ENCODE measurements around the gene GRIK4.
A peak's percentile ranks its signal among the peaks of the same experiment; 100 is the strongest.

GRIK4 gene

DNA sequence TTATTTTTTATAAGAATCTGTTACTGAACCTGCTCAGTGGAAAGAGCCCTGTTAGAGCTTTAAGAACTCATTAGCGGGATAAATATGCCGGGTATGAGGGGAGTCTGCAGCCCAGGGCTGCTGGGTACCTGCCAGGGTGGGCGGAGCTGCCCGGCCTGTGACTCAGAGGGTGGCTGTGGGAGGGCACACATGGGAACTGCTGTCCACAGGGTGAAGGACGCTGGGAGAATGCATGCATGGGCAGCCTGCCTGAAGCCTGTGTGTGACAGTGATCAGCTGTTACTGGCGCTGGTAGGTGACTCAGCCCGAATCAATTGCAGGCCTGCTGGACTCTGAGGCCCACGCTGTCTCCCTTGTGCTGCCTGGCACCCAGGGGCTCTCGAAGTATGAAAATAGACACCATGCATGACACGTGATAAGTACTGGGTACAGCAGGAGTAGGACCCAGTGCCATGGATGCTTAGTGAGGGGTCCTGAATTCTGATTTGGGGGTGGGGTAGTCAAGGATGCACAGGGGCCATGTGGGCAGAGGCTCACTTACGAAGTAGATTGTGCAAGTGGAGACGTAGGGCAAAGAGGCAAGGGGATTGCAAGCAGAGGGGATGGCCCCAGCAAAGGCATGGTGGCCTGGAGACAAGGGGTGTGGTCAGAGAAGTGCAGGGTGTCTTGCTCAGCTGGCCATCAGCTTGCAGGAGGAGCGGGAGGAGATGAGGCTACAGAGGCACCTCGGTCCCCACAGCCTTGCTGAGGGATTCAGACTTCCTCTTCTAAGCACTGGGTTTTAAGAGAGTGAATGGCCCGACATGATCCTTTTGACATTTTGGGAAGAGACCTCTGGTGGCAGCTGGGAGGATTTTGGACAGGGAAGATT, 36.5 kb downstream of the GRIK4 start:
- peak; percentile 66 for DNase-seq (ENCODE audit: low spot score)

DNA sequence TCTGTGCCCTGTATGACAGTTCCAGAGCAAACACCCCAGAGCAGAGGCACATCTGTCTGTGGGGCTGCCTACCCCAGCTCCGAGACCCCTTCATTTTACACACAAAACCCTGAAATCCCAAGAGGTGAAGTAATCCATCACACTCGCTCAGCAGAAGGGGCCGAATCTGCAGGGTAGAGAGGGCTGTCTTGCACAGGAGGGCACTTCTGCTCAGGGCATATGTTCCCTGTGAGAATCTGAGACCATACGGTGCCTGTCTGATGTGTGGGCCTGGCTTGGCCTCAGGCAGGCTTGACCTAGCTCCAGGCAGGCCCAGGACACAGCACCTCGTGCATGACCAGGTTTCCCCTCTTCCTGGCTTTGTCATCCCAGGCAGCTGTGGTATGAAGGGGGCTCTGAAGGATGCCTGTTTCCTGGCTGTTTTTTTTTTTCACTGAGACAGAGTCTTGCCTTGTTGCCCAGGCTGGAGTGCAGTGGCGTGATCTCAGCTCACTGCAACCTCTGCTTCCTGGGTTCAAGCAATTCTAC, 37.2 kb downstream of the GRIK4 start:
- no peak for DNase-seq (ENCODE audit: low spot score)

DNA sequence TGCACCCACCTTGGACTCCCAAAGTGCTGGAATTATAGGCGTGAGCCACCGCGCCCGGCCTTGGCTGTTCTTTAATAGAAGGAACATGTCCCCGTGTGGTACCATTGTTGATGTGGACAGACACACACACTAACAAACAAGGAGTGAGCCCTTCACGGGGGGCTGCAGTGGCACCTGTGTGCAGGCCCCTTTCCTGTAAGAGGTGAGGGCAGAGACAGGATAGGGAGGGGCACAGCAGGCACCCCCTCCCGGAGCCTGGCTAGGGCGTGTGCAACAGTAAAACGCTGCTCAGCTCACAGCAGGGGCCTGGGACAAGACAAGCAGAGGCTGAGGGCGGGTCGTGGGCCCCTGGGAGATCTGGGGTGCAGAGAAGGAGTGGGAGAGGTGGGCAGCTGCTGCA, 37.8 kb downstream of the GRIK4 start:
- no peak for DNase-seq (ENCODE audit: low spot score)

DNA sequence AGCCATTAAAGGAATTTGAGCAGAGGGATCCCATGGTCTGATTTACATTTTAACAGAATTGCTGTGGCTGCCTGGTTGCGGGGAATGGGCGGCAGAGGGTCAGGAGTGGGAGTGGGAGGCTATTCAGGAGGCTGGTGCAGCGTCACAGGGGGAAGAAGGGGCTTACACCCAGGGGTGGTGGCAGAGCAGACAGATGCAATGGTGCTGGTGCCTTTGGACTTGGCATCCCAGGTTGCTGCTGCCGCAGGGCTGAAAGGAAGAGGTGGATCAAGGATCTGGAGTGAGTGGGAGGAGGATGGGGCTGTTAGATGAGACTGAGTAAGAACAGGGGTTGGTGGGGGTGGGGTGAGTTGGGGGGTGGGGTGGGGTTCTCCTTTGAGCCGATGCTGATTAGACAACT, 38.5 kb downstream of the GRIK4 start:
- no peak for DNase-seq (ENCODE audit: low spot score)

DNA sequence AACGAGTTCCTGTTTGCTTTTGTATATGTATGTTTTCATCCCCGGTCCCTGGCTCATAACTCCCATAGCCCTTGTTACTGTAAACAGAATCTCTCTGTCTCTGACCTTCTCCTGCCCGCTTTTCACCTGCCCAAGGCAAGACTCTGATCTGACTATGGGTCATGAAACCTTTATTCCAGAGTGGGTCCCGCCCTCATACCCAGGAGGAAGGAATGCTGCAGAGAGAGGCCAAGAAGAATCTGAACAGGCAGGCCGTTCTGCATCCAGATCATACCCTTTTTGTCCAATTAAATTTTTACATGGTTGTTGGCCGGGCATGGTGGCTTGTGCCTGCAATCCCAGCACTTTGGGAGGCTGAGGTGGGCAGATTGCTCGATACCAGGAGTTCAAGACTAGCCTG, 39.6 kb downstream of the GRIK4 start:
- no peak for DNase-seq (ENCODE audit: low spot score)

DNA sequence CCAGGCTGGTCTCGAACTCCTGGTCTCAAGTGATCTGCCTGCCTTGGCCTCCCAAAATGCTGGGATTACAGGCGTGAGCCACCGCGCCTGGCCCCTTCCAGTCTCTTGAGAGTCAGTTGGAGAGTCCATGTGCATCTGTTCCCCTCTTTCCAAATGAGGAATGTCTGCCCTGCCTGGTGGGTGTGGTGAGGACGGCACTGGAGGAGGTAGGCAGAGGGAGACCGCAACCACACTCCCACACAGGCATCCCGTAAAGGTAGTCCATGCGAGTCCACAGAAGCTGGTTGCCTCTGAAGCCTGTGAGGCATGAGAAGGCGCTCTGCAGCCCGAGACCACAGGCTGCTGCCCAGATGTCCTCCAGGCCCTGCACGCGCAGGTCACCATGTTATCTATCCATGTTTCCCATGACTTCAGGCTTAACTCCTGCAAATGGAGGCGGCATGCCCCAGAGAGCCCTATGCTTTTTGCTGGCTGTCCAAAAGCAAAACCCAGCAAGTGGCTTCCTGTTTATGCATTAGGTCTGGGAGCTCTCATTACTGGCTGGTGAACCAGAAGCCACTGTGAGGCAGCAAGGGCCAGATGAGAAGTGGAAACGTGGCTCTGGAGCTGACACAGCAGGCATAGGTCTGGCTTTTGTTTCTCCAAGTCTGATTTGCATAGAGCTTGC, 43.4 kb downstream of the GRIK4 start:
- no peak for DNase-seq (ENCODE audit: low spot score)

DNA sequence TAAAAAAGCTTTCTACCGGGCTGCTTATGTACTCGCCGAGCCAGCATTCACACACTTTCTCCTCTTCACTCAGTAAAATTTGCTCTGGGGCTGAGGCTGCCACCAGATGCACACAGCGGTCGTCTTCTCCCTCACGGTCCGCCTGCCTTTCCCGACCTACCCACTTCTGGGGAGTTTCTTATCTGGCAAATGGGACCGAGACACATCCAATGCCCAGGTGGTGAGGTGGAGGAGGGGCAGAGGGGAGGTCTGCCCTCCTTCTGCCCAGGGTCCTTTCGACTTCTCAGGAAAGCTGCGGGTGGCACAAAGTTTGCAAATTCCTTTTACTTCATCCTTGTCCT, 43.9 kb downstream of the GRIK4 start:
- DNase-seq (ENCODE audit: low spot score): no peak

DNA sequence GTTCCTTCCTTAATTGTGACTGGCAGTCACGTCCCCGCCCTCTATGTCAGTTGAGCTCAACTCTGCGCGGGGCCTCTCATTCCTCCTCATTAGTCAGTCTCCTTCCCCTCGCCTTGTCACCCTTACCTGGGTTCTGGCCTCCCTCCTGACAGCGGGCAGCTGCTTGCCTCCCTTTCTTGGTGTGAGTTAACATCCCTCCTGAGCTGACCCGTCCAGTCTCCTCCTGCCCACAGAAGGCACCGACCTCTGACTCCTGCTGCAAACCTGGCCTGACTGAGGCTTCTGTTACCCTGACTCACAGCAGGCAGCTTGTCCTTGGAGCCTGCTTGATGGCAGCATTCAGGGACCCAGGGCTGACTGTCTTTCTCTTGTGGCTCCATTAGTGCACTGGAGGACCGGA, 45.2 kb downstream of the GRIK4 start:
- no peak for DNase-seq (ENCODE audit: low spot score)

DNA sequence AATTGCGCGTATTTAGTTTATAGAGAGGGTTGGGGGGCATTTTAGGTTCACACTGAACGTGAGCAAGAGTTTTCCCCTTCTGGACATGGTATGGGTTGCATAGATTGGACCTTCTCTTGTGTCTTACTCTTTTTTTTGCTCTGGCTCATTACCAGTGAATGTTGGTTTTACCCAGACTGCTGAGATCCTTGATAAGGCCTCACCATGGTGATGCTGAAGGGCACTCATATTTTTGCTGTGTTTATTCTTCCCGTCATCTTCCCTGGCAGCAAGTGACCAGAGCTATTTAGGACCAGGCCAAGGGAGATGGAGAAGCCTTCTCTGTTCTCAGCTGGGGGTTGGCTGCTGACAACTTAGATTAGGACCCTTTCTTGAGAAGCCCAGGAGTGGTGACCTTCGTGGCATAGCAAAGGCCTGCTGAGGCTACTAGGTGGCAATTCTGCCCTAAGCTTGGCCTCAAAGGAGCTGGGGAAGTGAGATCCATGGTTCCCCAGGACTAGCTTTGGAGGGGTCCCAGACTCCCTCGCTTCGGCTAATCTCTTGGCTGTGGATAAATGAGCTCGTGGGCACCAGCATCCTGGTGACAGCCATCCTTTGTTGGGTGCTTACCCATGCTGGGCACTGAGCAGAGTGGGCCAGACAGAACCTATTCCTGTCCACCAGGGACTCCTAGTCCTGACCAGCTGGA, 47.3 kb downstream of the GRIK4 start:
- no peak for DNase-seq (ENCODE audit: low spot score)

DNA sequence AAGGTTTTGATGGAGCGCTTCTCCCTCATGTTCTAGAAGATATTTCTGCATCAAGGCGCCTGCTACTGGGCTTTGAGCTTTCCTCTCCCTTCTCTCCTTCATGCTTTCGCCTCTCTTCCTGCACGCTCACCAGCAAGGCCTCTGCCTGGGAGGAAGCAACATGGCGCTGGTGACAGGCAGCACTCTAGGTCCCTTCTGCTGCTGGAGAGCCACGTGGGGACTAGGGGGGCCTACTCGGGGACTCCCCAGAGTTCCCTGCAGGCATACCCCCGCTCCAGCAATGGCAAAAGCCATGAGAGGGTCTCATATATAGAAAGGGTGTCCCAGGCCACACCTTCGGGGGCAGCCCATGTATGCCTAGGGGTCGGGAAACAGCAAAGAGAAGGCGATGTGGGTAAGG, 49.7 kb downstream of the GRIK4 start:
- no peak for DNase-seq (ENCODE audit: low spot score)

DNA sequence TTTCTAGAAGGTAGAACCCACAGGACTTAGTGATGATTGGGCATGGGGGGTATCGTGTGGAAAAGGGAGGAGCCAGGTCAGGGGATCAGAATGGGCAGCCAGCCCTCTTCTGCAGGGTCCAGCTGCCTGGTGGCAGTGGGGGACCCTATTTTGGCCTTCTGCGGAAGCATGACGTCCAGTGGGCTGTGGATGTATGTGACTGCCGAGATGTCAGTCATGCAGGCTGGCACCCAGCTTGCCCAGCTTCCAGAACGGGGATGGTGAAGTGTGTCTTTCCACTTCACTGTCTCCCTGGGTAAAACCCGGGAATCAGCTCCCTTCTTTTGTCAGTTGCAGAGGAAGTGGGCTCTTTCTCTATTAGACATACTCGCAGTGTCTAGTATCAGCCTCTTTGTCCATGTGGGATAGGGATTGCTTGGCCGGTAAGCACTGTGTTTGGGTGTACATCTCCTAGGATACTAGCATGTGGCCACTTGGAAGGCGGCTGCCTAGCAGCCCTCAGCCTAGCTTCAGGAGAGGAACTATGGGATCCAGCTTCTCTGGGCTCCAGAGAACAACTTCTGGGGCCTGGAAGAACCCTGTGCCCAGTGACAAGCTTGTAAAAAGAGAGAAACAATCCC, 51.4 kb downstream of the GRIK4 start:
- no peak for DNase-seq (ENCODE audit: low spot score)

DNA sequence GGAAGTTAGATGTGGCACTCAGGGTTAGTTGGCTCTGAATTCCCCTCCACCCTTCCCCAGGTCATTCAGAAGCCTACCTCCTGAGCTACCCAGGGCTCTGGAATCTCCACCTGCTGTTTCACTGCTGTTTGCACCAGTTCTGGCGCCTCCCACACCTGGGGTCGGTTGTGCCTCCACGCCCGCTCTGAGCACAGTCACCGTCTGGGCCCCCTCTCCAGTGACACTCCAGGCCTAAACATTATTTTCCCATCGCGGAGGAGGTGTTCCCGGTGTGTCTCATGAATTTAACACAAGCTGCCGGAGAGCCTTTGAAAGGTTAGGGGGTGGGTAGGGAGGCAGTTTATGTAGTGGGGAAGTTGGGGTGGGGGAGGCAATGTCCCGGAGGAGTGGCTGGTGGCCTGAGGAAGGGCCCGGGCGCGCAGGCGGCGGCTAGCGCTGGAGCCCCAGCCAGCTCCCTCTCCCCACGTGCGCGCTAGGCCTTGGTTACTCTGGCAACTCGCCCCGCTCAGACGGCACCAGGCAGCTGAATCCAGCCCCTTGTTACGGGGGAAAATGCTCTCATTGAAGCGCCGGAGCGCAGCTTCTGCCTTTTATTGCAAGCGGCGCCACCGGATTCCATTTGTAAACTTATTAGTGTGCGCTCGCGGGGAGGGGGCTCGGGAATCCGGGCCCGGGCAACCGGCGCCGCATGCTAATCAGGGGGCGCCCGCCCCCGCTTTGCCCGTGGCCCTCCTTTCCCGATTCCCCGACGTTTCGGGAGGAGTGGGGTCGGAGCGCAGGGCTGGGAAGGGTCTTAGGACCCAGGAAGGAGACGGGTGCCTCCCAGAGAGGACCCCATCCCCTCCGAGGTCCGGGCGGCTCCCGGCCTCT, 52.4 kb downstream of the GRIK4 start:
- DNase-seq (ENCODE audit: low spot score): no peak

DNA sequence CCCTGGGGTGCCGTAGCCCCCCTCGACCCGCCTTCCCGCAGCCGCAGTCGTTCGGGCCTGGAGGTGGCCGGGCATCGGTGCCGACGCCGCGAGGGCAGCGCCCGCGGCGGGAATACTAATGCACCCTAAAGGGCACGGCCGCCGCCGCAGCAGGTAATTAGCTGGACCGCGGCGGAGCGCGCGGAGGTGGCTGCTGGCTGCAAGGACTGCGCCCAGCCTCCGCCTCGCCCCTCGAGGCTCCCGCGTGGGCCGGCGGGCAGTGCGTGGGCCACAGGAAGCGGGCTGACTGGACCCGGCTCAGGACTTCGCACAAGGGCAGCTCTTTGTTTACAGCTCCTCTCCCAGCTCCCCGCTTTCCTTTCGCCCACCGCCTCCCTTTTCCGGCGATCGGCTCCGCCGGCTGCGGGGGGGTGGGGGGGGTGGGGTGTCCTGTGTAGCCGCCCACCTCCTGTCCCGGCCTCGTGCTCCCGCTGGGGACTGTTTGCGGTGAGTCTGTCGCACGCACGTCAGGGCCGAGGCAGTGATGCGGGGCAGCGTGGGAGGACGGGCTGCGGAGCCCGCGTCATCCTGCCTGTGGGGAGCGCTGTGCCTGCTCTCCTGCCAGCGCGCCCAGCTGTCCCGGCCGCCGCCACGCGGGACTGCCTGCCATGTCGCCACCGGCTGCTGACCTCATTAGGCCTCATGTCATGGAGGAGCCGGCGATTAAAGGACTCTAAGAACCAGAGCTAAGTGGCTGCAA, 53.2 kb downstream of the GRIK4 start:
- DNase-seq (ENCODE audit: low spot score): no peak

DNA sequence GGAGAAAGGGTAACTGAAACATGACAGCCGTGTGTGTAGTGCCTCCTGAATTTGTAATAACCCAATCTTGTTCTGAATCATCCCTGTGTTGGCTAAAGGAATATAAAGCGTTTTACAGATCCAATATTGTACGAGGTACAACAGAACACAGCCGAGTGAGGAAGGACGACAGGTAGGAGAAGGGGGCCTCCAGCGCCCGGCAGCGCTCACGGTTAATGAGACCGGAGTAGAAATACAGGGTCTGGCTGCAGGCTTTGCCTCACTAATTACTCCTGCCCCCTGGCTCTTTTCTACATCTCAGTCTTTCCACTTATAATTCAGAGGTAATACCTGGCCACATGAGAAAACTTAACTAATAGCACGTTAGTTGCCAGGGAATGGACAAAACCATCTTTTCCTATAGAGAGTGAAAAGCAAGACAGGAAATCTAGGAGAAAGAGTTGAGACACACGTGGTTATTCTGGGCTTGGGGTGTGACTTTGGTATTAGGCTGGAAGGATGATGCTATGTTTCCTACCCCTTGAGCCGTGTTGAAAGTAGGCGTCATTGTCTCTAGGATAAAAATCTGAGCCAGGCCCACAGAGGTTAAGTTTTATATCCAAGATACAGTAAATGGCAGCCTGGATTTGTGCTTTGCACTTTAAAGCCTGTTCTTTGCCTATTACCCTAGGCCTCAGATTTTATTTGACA, 54.1 kb downstream of the GRIK4 start:
- no peak for DNase-seq (ENCODE audit: low spot score)

DNA sequence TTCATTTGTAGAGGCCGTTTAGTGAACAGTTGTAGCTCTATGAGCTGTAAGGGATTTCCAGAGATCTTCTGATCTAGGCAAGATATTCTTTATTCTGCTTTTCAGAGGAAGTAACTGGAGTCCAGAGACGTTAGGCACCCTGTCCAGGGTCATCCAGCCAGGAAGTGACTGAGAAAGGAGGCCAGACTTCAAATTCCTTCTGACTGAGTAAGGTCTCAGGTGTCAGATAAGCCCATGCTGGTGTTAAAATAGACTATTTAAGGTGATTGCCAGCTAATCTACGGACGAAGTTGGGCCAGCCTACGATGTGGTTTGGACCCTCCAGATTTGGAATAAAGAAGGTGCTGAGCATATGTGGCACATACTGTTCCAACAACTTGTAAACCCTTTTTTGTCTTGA, 54.6 kb downstream of the GRIK4 start:
- no peak for DNase-seq (ENCODE audit: low spot score)

DNA sequence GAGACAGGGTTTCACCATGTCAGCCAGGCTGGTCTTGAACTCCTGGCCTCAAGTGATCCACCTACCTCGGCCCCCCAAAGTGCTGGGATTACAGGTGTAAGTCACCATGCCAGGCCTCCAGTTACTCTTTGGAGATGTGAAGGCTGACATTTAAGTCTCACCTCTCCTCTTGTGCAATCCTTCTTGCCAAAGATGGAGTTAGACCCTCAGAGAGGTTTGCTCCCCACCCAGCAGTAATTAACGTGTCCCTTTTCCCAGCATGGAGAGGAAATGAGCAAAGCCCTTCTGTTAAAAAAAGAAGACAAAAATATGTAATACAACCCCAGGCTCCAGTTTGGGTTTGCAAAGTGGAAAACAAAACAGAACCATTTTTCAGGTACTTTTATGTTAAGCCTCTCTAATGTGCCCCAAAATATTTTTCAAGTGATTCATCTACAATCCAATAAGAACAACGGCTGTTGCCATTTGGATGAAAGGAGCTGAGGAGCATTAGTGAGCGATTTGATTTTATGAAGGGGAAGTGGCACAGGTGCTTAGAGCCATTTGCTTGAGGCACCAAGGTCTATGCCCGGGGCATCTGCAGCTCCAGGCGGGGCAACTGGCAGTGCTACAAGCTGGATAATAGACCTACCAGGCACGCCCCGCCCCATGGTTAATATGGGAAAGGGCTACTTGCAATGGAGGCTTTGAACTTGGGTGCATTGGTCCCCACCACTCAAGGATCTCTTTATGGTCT, 57.2 kb downstream of the GRIK4 start:
- DNase-seq (ENCODE audit: low spot score): no peak

DNA sequence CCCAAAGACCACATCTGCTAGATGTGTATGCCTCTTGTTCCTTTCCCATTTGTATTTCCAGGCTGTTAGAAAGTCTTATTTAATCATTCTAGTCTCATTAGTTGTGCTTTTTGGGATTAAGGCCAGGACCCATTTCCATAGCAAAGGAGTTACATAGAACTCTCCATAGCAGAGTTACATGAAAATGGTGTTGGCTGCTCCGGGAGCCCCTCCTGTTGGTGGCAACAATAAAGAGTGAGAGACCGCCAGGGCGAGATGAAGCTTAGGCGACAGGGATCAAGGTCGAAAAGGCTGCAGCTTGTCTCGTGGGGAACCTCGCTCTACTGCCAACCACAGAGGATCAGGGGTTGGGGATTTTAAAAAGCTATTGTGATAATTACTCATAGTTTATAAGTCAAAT, 58.3 kb downstream of the GRIK4 start:
- peak; percentile 51 for DNase-seq (ENCODE audit: low spot score)

DNA sequence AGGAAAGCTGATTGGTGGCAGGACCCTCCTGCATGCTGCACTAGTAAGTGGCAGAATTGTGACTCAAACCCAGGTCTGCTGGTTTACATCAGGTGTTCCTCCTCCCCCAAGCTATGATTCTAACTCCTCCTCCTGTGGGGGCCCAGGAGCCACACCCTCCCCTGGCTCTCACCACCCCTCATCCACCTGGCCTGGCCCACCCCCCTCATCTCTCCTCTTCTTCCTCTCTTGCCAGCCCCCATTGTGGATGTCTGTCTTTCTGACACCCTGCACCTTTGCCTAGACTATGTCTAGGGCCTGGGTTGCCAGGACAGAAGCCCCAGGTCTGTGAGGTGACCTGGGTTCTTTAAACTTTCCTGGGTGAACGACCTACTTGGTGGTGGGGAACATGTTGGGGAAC, 59.9 kb downstream of the GRIK4 start:
- DNase-seq (ENCODE audit: low spot score): no peak

DNA sequence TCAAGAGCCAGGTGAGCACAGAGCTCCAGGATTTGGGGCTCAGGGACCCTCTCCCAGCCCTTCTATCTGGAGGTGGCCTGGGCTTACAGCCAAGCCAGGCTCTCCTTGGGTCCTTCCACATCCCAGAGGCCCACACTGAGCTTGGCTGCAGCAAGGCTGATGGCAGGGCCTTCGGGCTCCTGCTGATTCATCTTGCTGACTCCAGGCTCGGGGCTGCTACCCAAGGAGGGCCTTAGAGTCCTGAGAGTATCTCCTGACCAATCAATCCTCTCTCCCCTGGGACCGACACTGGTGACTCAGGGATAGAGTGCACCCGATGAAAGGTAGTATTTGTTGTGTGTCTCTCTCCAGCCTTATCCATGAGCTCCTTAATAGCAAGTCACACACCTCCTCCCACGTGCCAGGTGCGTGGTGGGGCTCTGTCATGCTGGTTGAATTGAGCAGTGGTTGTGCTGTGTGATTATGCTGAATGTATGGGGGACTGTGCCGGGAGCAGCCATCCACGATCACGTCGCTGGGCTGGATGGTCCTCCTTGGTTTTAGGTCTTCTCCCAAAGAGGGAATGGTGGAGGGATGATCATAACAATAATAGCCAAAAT, 62.3 kb downstream of the GRIK4 start:
- DNase-seq (ENCODE audit: low spot score): no peak

All from D341Med (cell line).